Kidney epithelial cell (primary cell): ENCODE data around the gene CSE1L. TPM values are rescaled to one million over a fixed set of nuclear protein-coding genes. Genes with fewer than 3 reads are reported as not detected.

ENCODE experiments used
- DNase-seq: peaks from one replicate; pipeline ENCODE4 v3.0.0-alpha.2; 2010; ENCODE audit warnings: low read depth
- H3K27me3 ChIP-seq: 2 replicates; pipeline ENCODE4 v1.6.0; 2011; ENCODE audit warnings: low read length; ENCODE audit not compliant: control insufficient read depth, insufficient read depth
- H3K36me3 ChIP-seq: 2 replicates; pipeline ENCODE4 v1.5.1; 2011; ENCODE audit warnings: low read length; ENCODE audit not compliant: control insufficient read depth, insufficient read depth
- H3K4me3 ChIP-seq: 2 replicates; pipeline ENCODE4 v1.5.1; 2011; ENCODE audit warnings: low read depth, mild to moderate bottlenecking, control low read depth, low read length
- total RNA-seq: library from RNA; depleted of rRNA; stranded (reverse); fragments of >200 nt; gene quantifications from 2 replicates; pipeline ENCODE4 v1.2.3, GENCODE V29; 2015
- TF ChIP-seq, protein P1 (sequence below): IDR thresholded peaks from 2 replicates; pipeline ENCODE4 v1.5.1; 2011; ENCODE audit warnings: mild to moderate bottlenecking, moderate library complexity, low read length, control low read depth, inconsistent platforms; ENCODE audit not compliant: insufficient read depth, poor library complexity, severe bottlenecking

CSE1L gene
- total RNA-seq, 1 donor from 2014 or later = 66.5 TPM

DNA sequence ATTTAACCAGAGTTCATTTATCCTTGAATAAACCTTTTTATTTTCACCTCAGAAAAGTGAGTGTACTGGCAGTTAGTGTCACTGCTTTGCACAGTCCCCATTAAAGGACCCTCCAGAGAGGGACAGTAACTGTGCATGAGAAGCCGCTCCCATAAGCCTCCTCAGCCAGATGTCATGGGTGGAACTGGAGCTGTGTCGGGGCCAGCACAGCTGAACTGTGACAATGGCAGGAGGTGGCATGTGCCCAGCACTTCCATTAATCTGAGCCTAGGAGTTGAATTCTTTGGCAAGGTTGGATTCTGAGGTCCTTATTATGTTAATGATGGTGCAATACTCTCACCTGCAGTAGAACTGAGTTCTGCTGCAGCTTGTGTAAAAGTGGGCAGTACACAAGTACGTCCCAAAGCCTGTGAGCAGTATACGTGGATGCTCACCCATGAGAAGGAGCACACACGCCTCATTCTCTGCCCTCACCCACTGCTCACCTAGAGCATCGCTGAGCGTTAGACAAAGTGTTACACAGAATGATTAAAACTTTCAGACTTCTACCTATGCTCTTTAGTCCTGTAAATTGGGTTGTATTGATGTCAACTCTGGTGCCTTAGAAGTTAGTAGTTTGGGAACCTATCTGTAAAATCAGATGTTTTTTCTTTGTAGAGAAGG, 11.9 kb upstream of the CSE1L start:
- Histone ChIP-seq H3K4me3 (no peak overlapping the region), H3K36me3 (peaks cover 4% of the 10 kb centered on the region), H3K27me3 (no peaks in the 10 kb centered on the region)
- TF ChIP-seq, protein P1, sequence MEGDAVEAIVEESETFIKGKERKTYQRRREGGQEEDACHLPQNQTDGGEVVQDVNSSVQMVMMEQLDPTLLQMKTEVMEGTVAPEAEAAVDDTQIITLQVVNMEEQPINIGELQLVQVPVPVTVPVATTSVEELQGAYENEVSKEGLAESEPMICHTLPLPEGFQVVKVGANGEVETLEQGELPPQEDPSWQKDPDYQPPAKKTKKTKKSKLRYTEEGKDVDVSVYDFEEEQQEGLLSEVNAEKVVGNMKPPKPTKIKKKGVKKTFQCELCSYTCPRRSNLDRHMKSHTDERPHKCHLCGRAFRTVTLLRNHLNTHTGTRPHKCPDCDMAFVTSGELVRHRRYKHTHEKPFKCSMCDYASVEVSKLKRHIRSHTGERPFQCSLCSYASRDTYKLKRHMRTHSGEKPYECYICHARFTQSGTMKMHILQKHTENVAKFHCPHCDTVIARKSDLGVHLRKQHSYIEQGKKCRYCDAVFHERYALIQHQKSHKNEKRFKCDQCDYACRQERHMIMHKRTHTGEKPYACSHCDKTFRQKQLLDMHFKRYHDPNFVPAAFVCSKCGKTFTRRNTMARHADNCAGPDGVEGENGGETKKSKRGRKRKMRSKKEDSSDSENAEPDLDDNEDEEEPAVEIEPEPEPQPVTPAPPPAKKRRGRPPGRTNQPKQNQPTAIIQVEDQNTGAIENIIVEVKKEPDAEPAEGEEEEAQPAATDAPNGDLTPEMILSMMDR = no peak
- DNase-seq = no peak

DNA sequence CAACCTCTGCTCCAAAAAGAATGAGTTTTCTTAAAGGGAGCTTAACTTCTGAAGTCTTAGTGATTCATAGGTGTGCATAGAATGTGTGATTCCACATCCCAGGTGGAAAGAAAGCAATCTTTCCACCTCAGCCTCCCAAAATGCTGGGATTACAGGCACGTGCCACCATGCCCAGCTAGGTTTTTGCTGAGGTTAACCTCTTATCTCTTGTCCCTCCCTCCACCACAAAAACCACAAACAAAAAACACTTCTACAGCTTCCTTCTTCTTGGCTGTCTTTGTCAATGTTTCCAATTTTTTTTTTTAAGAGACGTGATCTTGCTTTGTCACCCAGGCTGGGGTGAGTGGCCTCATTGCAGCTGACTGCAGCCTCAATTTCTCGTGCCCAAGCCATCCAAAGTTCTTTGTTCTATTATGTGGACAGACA, 8.1 kb upstream of the CSE1L start:
- peaks cover 4% of the 10 kb centered on the region for H3K36me3 ChIP-seq
- no peaks in the 10 kb centered on the region for H3K27me3 ChIP-seq
- no peak overlapping the region for H3K4me3 ChIP-seq
- DNase-seq = no peak
- TF ChIP-seq, protein P1 = no peak

DNA sequence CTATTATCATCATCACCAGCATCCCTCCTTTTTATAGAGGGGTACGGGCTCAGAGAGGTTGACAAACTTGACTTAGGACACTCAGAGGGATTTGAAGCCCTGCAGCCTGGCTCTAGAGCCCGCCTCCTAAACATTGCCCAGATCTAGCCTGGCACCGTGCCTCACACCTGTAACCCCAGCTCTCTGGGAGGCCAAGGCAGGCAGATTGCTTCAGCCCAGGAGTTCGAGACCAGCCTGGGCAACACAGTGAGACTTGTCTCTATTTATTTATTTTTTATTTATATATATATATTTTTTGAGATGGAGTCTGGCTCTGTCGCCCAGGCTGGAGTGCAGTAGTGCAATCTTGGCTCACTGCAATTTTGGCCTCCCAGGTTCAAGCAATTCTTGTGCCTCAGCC, 6.3 kb upstream of the CSE1L start:
- no peaks in the 10 kb centered on the region for H3K36me3 ChIP-seq
- DNase-seq = no peak
- H3K27me3 ChIP-seq = no peaks in the 10 kb centered on the region
- H3K4me3 ChIP-seq = no peak overlapping the region
- TF ChIP-seq, protein P1 = no peak

DNA sequence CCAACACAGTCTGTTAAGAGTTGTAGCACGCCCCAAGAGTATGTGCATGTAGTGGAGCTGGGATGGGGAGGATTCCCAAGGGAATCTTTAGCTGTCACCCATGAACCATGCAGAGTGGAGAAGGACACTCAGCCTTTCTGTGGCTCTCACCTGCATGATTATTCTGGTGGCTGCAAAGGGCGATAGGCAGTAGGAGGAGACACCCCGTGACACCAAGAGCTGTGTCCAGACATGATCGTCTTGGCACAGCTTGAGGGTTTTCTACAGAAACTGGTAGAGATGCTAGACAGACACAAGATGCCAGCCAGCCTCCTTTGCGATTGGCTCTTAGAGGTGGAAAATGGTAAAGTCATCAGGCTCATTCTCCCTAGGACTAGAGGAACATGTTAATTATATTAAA, 3.1 kb upstream of the CSE1L start:
- Histone ChIP-seq H3K4me3 (no peak overlapping the region), H3K36me3 (no peaks in the 10 kb centered on the region), H3K27me3 (no peaks in the 10 kb centered on the region)
- no peak for DNase-seq
- TF ChIP-seq, protein P1 = no peak

DNA sequence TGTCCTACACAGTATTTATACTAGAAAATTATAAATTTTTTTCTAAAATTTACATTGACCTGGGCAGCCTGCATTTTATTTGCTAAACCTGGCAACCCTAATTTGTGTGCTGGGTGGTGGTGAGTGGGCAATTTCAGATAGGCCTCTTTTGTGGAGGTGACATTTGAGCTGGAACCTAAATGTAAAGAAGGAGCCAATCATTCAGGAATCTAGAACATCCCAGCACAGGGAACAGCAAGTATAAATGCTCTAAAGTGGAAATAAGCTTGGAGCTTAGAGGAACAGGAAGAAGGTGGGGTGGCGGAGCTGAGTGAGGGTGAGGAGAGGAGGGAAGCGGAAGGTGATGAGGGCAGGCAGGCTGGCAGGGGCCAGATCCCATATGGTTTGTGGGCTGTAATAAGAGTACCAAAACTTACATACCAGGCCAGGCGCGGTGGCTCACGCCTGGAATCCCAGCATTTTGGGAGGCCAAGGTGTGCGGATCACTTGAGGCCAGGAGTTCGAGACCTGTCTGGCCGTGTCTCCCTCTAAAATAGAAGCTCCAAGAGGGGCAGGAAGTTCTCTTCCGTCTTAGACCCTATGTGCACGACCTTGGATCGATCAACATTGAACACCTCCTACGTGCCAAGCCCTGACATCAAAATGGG, 549 bp upstream of the CSE1L start:
- Histone ChIP-seq H3K36me3 (no peaks in the 10 kb centered on the region), H3K27me3 (no peaks in the 10 kb centered on the region), H3K4me3 (peak overlapping the region; percentile 39)
- TF ChIP-seq, protein P1 = no peak
- no peak for DNase-seq
